HG03378 (cell line): ENCODE measurements around the gene TSEN2.
"Not testable (repeated sequence)": the region's sequence is repeated elsewhere in the genome, so short reads cannot be mapped to it uniquely, and the experiment has no call there.

Experiments
- ATAC-seq: cut with Tn5 transposase; IDR thresholded peaks from one replicate; pipeline ENCODE4 v1.9.1; 2021; ENCODE audit warnings: mild to moderate bottlenecking, moderate library complexity; ENCODE audit not compliant: unreplicated experiment

Gene TSEN2

DNA sequence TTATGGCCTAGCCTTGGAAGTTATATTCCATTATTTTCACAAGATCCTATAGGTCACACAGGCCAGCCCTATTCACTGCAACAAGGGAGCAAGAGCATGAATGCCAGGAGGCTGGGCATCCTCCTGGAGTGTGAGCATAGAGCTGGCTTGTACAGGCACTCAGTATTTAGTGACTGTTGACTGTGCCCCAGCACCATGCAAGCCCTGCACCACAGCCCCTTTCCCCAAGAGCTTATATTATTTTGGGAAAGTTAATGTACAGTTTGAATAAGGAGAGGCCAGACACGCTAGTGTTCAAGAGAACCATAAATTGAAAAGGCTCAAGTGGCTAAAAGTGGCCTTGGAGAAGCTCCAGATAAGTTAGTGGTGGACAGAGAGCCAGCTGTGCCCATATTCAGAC, 32.3 kb upstream of the TSEN2 start:
- no peak for ATAC-seq

DNA sequence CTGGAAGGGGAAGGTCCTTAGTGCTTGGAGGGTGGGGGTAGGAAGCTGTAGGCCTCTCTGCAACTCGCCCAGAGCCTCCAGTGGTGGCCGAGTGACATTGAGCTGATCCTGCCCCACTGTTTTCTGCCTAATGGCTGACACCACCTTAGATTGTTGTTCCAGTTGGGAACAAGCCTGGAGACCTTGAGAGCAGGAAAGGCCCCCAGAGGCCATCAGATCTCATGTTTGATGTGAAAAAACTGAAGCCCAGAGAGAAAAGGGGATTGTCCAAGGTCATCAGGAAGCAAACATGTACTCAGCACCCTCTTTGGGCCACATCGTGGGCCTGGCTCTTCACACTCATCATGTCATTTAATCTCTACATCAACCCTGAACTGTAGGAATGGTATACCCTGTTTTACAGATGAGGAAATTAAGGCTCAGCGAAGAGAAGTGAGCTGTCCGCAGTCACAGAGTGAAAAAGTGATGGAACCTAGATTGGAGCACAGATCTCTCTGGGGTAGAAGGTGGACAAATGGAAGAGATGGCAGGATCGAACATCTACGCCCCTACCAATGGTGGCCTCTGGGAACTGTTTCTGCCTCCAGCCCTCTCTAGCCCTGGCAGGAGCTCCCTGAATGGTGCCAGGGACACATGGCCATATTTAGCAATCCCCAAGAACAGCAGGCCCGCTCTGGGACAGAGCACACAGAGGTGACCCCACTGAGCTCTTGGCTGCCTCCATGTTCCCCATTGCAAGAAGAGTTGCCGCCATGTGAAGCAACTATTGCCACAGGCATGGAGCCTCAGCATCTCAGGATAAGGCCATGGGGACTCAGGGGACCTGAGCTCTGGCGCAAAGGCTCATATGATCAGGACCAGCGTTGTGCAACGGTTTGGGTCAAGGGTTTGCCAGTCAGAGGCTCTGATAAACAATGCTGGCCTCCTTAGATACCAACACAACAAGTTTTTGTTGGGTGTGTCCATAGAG, 31.6 kb upstream of the TSEN2 start:
- ATAC-seq: no peak

DNA sequence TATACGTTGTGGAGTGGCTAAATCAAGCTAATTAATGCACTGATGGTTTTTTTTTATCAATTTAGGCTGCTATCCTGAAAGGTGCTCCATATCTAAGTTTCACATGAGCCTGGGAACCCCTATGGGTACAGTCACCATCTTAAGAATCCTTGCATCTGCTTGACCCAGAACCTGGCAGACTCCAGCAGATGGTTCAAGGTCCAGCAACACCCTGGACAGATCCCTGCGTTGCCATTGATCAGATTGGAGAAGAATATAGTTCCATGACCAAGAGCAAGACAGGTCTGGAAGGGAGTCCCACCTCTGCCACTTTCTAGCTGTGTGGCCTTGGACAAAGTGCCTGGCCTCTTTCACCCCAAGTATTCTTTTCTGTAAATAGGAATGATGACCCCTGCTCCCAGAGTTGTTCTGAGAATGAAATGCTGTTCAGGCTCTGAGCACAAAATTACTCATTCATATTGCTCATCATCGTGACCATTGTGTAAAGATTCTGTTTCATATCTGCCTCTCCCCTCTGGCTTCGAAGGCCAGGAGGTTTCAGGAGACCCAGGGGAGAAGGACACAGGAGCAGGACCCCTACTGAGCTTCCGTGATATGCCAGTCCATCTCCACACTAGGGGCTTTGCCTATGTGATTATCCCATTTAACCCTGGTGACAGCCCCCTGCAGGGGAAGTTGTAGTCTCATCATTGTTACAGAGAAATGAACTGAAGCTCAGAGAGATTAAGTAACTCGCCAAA, 30.0 kb upstream of the TSEN2 start:
- ATAC-seq: no peak

DNA sequence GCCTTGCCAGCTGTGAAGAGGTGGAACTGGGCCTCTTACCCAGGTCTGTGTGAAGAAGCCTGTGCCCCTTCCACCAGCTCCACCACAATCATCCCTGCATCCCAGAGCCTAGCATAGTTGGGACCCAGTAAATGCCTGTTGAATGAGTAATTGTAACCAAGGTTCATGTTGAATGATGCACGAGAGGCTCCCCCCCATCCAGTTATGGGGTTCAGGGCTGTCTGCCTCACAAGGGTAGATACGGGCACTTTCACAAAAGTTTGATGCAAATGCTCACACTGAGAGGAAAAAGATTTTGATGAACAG, 29.5 kb upstream of the TSEN2 start:
- ATAC-seq: no peak

DNA sequence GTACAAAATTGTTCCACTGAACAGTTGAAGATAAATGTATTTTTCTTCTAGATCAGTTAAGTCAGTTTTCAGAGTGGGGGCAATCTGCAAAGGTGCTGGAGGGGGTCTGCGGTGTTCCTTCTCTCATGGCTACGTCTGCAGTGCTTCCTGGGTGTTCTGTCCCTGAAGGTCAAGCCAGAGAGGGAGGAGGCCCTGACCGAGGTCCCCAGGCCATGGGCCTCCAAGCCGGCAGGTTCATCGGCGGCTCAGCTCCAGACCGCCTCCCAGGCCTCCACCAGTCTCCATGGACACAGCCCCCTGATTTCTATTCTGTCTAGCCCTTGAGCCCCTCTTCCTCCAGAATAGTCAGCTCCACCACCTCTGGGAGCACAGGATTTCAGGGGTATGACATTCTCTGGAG, 28.5 kb upstream of the TSEN2 start:
- no peak for ATAC-seq

DNA sequence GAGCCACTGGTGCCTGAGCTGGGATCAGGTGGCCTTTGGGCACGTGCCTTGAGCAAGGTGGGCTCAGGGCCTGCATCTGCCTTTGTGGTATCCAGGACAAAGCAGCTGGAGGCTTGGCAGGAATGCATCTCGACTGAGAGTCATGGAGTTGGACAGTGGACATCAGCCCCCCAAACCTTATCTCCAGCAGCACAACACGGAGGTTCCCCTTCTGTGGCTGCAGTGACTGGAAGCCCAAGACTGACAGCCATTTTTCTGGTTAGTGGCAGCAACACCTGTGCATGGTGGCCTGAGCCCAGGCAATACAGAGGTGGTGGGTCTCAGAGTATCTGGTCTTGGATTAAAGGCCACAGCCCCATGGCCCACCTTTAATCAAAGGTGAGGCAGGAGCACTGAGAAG, 27.8 kb upstream of the TSEN2 start:
- ATAC-seq: no peak

DNA sequence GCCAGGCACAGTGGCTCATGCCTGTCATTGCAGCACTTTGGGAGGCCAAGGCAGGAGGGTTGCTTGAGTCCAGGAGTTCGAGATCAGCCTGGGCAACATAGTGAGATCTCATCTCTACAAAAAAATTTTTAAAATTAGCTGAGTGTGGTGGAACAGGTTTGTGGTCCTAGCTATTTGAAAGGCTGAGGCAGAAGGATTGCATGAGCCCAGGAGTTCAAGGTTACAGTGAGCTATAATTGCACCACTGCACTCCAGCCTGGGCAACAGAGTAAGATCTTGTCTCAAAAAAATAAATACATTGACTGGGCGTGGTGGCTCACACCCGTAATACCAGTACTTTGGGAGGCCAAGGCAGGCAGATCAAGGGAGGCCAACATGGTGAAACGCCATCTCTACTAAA, 26.9 kb upstream of the TSEN2 start:
- not testable (repeated sequence) for ATAC-seq

DNA sequence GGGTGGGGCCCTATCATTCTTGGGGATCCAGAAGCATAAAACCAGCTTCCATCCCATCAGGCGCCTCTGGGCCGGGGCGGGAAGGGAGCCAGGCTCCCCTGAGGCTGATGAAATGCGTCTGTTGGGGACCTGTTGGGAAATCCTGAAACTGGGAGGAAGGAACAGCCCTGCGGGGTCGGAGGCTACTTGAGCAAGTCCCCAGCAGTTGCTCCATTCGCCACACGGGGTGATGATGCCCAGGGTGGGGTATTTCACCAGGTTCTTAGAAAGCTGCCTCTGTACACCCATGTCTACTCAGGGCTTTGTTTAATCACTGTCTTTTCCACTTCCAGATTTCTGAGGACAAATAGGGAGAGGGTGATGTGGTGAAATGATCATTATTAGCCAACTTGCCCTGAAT, 25.4 kb upstream of the TSEN2 start:
- ATAC-seq: no peak

DNA sequence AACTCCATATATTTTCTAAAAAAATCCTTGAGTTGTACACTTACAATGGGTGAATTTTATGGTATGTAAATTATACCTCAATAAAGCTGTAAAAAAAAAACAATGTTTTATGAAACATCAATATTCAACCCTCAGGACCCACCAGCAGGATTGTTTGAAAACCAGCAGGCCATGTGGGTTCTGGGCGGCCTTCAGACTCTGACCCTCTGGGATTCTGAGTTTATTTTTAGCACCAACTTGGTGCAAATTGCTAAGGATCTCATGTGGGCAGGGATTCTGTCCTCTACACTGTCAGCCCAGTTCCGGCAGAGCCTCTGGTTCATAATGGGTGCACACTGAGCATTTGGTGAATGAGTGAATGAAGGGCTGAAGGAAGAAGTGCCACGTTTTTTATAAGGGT, 24.2 kb upstream of the TSEN2 start:
- ATAC-seq: no peak

DNA sequence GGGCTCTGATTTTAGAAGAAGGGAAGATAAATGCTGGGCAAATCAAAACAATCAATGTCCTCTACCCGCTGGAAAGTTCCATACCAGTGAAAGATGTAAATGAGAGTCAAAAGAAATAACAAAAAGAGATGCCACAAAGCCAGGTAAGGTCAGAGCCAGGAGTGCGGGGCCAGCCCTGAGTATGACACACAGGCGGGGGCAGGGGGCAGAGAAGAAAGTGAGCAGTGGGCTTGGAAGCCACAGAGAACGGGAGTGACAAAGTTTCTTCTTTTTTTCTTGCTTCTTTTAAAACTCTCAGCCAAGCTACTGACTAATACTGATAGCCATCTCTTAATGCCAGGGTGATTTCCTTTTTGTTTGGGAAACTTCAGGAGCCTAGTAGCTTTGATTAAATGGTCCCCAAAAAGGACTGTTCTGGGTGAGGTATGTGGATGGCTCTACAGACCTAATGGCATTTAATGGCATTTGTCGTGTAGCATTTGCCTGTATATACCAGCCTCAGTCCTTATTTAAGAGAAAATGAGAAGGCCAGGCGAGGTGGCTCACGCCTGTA, 23.1 kb upstream of the TSEN2 start:
- no peak for ATAC-seq

DNA sequence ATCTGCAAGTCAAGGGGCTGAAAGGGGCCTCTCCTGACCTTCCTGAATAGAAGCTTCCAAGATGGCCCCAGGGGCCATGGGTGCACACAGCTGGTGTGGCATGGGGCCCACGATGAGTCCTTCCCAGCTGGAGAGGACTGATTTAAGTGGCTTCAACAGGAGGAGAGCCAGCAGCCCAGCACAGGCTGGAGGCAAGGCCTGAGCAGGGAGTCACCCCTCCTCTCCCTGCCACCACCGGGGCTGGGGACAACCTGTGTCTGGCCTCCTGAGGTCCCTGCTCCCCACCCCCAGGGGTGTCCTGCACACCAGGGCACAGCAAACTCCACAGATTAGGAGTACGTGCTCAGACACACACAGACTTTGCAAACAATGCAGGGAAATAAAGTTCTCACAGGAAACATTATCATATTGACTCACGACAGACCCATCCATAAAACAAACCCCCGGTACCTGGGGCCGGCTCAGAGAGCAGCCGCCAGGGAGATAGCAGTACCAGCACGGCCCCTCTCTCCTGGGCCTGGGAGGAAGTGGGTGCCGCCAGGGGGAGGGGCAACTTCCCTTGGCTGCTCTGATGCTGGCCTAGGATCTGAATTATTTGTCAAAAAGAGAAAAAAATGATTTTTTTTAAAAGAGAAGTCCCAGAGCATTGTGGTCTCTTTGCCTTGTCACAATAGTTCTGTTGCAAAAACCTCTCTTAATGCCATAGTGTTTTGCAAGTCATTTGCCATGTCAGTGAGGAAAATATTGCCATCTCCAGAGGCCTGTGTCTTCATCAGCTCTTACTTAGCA, 21.9 kb upstream of the TSEN2 start:
- ATAC-seq: no peak

DNA sequence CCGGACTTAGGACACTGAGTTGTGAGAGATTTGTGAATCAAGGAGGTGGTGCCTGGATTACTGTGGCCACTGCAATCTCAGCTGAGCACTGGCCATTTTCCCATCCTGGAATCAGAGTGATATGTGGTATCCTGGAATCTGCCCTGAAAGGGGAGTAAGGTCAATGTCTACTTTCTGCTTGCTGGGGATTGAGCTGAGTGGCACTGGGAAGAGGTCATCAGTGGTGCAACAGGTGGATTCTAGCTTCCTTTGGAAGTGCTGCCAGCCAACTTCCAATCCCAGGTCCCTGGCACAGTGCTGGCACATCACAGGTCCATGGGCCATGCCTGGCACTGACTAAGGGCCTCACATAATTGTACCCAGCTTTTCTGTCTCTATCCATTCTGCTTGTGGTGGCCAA, 20.6 kb upstream of the TSEN2 start:
- ATAC-seq: no peak

DNA sequence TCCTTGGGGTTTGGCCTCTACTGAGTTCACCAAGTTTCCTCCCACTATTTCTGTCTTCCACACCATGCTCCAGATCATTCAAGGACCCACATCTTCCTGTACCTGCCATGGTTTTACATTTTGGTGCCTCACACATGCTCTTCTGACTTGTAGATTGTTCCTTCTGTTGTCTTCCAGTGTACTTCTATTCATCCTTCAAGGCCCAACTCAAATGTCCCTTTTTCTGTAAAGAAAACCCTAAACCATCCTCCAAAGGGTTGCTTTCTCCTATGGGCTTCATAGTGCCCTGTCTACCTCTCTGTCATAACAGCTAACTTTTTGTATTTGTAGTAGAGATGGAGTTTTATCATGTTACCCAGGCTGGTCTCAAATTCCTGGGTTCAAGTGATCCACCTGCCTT, 20.1 kb upstream of the TSEN2 start:
- no peak for ATAC-seq

DNA sequence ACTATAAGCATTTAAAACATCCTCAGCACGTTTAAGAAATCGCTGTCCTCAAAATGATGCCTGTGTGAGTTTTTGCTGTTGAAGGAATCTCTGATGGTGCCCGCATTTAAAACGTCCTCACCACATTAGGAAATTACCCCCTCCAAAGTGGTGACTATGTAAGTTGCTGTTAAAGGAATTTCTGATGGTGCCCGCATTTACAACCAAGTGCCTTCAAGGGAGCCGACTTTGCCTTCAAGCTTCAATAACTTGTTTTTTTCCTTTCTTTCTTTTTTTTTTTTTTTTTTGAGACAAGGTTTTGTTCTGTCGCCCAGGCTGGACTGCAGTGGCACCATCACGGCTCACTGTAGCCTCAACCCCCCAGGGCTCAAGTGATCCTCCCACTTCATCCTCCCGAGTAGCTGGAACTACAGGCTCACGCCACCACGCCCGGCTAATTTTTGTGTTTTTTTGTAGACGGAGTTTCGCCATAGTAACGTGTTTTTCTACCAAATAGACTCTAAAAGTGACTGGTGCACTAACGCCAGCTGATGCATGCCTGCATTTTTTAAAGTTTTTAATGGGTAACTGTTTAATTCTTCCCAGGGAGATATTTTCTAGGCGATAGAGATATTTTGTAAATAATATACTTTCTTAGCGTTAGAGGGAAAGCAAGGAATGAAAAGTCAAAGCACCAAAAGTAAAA, 19.0 kb upstream of the TSEN2 start:
- no peak for ATAC-seq

DNA sequence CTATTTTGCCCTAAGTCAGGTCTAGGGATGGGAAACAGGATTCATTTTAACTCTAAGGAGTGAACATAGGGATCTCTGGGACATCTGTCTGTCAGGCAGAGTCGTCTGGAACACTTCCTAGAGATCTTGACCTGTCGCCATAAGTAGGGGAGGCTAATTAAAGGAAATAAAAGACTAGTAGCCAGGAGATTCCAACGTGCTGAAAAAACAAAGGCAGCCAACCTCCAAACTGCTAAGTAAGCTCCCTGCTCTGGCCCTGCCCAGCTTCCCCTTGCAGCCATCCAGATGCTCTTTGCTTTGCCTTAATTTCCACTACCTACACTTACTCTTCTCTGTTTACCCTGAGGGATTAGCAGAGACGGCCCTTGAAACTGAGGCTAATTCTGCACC, 18.4 kb upstream of the TSEN2 start:
- no peak for ATAC-seq

DNA sequence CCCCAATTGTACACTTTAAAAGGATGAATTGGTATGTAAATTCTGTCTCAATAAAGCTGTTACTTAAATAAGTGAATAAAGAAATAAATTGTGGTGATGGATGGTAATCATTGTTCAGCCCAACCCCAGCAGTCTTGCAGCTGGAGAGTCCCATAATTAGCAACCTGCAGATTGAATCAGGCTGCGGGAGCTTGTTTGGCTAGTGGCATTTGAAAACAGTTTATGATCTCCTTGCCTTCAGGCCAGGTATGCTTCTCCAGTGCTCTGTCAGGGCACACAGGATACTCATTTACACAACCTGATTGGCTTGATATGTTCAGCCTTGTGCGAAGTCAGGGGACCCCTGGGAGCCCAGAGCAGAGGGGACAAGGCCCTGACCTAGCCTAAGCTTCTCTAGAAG, 16.5 kb upstream of the TSEN2 start:
- ATAC-seq: no peak

DNA sequence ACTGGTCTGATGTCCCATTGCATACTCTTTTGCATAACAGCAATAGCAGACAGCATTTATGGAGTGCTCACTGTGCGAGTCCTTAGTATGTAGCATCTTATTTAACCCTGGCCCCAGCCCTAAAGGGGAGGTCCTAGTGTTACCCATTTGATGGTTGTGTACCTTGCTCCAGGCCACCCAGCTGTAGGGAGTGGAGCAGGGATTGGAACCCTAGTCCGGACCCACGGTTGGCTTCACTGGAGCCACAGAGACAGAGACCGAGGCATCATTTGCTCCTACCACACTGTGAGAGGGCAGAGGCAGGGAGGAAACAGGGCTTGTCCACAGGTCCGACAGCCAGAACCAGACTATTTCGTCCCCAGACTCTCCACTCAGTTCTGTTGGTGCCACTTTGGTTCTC, 16.0 kb upstream of the TSEN2 start:
- ATAC-seq: no peak

DNA sequence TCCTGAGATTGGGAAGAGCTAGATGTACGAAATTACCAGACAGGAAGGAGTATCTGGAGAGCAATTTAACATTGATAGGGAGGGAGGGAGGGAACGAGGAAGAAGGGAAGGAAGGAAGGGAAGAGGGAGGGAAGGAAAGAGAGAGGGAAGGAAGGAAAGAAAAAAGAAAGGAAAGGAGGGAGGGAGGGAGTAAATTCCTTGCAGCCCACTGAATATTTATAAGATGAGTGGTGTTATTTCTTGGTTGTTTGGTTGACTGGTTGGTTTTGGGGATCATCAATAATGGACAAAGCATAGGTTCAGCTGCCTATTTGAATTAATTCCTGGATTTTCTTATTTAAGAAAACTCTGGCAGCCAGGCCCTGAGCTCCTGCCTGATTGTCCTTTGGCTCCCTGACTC, 15.5 kb upstream of the TSEN2 start:
- ATAC-seq: no peak

DNA sequence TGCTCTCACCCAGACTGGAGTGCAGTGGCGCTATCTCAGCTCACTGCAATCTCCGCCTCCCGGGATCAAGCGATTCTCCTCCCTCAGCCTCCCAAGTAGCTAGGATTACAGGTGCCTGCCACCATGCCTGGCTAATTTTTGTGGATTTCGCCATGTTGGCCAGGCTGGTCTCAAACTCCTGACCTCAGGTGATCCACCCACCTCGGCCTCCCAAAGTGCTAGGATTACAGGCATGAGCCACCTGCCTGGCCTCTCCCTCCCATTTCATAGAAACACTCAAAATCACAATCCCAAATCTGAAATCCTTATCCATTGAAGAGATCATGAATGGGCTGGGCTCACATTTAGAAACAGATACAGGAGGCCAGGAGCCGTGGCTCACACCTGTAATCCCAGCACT, 15.1 kb upstream of the TSEN2 start:
- ATAC-seq: not testable (repeated sequence)

DNA sequence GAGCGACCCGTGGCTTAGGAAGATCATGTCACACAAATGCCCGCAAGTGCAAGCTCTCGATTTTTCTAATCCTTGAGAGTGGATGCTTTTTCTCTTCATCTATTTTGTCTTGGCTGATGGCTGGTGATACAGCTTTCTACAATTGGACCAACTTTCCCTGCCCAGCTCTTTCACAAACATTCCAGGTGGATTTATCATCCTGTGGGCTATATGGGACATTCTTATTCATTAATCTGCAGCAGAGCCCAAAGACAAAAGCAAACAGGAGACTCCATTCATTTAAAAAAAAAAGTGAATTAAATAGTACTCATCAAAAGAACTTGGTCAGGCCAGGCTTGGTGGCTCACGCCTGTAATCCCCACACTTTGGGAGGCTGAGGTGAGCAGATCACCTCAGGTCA, 14.2 kb upstream of the TSEN2 start:
- no peak for ATAC-seq

DNA sequence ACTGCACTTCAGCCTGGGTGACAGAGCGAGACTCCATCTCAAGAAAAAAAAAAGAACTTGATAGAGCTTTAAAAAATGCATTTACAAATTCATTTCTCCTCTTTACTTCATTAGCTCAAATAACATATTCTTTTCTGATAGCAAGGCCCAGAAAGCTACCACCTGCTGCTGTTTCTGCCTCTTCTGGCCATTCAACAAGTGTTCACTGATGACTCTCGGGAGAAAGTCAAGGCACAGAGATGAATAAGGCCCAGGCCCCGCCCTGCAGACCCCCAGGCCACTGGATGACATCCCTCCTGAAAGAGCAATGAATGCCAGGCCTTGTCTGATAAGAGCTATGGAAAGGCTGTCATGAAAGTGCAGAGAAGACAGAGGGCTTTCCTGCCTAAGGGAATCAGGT, 13.6 kb upstream of the TSEN2 start:
- no peak for ATAC-seq
